GM11168 (cell line): ENCODE results near the gene SP6.

Experiments used
- in situ Hi-C: fragments of 300-500 bp; cut with MboI; formaldehyde crosslinking; loops from one replicate; pipeline ENCODE4 v1.12.0; 2022; ENCODE audit warnings: low sequenced_read_pairs; ENCODE audit not compliant: unreplicated experiment

SP6 gene

GRCh38 chr17:47839071-47839470, 11.9 kb downstream of the SP6 start:
- in situ Hi-C loops: no loop called here

GRCh38 chr17:47838636-47839035, 12.3 kb downstream of the SP6 start:
- in situ Hi-C loops: no loop called here

DNA sequence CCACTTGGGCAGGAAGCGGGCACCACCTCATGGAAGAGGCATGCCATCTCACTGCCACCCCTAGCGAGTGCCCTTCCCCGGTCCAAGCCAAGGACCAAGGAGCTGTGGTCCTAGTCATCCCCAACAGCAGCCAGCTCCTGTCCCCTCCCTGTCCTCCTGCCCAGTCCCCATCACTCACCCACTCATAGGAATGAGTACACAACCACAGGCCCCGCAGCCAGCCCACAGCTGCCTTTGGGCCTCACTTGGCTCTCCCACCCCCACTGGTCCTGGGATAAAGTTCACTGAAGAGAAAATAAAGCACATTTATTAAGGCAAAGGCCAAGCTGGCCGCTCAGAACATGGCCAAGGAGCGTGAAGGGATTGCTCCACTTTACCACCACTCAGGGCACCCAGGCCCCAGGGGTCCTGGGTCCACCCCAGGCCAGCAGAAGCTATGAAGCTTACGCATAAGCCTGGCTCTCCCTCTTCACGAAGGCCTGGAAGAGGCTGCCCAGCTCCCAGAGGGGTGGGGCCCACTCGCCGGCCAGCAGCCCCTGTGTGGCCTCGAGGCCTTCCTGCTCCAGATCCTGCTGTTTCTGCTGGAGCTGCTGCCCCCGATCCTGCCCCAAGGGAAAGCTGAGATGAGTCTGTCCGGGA, 13.4 kb downstream of the SP6 start:
- in situ Hi-C loops: no loop called here

DNA sequence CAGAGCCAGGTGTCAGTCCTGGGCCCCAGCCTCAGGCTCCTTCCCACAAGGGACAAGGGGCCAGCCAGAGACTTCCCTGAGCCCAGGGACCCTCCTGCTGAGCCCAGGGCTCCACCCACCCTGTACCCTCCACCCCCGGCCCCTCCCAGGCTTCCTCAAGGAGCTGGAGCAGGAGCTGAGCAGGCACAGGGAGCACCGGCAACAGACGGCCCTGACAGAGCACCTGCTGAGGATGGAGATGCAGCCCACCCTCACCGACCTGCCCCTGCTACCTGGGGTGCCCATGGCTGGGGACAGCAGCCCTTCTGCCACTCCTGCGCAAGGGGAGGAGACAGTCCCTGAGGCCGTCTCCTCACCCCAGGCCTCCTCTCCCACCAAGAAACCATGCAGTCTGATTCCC, 14.4 kb downstream of the SP6 start:
- in situ Hi-C loops: no loop called here

- in situ Hi-C loops: no loop called here
These were observed 16.2 kb downstream of the SP6 start for GRCh38 chr17:47834756-47835155.

DNA sequence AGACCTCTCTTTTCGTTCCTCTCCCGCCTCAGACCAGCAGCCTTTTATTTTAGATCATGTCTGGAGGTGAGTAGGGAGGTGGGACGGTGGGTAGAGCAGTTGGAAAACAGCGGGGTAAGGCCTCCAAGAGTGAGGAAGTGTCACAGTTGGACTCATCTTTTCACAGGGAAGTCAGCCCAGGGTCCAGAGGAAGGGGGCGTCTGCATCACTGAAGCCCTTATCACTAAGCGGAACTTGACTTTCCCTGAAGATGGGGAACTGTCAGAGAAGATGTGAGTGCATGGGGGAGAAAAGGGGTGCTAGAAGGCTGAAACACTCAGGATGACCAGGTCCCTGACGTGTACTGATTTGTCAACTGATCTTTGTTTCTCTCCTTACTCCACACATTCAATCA, 19.0 kb downstream of the SP6 start:
- in situ Hi-C loops: no loop called here

- in situ Hi-C loops: no loop called here
These were observed 19.7 kb downstream of the SP6 start, which contains the start of the genes LRRC46 and MRPL10 for GRCh38 chr17:47831003-47831933. Gene LRRC46, plus strand, starts transcription at chr17:47831670. Its CDS starts 320 bp downstream, at chr17:47831990. Gene MRPL10, minus strand, starts transcription at chr17:47831541. Its CDS starts 30 bp downstream, at chr17:47831511.

GRCh38 chr17:47830396-47831002, 20.5 kb downstream of the SP6 start:
- in situ Hi-C loops: no loop called here

GRCh38 chr17:47829870-47830269, 21.1 kb downstream of the SP6 start:
- in situ Hi-C loops: no loop called here

- in situ Hi-C loops: no loop called here
These were observed 27.4 kb downstream of the SP6 start for GRCh38 chr17:47823519-47823918.

DNA sequence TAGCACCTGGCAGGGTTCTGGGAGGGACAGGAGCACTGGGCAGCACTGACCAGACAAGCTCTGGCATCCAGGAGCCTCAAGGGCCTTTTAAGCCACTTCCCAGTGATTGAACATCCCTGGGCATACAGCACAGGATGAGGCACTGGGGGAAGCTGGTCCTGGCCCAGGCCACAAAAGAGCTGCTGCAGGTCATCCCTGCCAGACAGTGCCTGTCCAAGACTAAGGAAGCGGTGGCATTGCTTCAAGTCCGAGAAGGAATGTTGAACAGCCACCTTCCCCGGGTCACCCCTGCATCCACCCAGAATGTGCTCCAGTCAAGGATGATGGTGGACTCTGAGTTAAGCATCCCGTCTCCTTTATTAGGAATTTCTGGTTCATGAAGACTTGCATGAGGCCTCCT, 28.2 kb downstream of the SP6 start:
- in situ Hi-C loops: no loop called here

DNA sequence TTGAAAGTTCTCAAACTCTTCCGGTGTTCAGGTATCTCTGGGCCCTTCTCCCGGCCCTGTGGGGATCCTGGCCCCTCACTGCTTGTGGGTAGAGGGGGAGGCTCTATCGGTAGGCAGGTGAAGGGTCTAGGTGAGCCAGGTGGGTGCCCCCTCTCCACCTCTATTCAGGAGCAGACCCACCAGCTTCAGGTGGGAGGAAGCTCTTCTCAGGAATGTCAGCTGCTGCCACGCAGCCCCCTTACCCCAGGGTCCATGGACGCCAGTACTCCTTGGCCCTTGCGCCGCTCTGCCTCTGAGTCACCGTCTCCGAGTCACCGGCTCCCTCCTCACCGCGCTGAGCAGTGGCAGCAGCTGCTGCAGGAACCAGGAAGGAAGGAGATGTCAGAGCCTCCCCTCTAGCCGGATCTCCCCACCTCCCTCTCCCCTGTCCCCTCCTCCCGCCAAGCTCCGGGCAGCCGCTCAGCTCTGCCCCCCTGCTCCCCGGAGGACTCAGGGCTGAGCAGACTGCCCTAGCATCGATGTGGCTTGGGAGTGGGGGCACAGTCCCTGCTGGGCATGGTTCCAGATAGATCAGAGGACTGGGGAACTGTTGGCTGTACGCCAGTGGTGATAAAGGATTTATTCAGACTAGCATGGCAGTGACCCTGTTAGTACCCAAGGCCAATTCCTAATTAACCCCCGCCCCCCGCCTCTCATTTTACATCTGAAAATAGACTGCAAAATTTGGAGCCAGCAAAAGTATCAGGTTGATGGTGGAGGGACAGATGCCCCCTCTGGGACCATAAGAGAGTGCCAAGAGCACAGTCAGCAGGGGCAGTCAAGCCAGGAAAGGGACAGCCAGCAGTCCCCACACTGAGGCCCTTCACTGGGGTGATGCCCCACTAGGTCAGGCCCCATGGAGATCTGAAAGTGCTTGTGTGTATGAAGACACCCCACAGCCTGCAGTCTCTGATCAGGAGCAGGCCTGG, 29.3 kb downstream of the SP6 start, which contains the start of gene OSBPL7:
Gene OSBPL7 (minus strand): TSS at position 371 of the 968 bp plus-strand sequence. CDS start 1,516 bp downstream, outside the sequence.
- in situ Hi-C loops: no loop called here

- in situ Hi-C loops: no loop called here
These were observed 29.9 kb downstream of the SP6 start for GRCh38 chr17:47821031-47821423.

DNA sequence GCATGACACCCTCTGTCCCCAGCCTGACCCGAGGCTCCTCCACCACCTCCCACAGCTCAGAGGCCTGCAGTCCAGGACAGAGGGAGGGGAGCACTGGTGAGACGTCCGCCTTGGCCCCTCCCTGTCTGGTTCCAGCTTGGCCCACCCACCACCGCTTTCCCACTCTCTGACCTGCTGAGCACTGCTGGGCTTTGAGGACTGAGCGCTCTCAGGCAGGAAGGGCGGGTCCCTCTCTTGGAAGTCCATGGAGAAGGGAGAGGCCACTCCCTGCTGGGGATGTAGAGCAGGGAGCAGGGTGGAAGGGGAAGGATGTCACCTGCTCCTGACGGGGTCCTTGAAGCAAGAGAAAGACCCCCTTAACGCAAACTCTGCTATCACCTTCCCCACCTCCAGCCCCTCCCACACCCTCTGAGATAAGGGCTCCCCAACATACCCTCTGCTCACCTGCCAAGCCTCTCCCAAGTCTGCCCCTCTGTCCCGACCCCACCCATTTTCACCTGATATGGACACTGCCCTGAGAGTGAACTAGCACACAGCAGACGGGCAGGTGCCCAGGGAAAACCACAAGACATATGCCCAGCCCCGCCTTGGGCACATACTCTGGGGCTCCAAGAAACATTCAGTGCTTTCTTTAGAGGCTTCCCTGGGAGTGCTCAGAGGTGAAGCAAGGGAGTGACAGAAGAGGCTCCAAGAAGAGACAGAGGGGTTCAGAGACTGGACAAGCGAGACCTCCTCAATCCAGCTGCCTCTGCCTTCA, 30.8 kb downstream of the SP6 start:
- in situ Hi-C loops: no loop called here

DNA sequence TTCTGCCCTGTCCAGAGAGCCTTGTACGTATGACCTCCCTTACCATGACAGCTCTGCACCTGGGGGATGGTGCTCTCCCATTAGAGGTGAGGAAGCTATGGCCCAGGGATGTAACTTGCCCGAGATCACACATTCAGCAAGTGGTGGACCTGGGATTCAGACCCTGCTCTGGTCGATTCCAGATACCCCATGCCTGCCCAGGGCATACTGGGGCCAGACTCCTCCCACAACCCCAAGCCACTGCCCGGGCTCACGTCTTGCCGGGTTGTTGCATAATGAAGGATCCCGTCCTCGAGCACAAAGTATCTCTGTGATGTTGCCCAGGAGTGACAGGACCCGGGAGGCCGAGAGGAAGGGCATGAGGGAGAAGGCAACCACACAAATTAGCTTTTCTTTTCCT, 31.5 kb downstream of the SP6 start:
- in situ Hi-C loops: no loop called here

- in situ Hi-C loops: no loop called here
These were observed 32.8 kb downstream of the SP6 start for GRCh38 chr17:47818002-47818695.

DNA sequence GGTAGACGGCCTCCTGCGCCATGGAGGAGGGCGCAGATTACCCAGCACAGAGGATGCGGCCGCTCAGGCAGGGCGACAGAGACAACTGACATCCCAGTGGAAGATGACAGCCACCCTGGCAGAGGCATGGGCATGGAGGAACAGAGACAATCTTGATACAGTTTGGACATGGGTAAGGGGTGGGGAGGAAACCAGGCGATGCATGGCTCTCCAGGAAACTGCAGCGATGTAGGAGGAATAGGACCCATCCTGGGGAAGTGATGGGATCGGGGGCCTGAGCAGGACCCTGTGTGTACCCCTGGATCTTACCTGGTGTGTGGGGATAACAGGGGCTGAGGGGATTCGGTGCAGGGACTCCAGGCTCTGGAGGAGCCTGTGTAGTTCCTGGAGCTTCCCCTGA, 34.0 kb downstream of the SP6 start:
- in situ Hi-C loops: no loop called here

- in situ Hi-C loops: no loop called here
These were observed 34.7 kb downstream of the SP6 start for GRCh38 chr17:47816111-47816735.
